Measurements from ENCODE around the gene SLC45A3. TPM values are rescaled to one million over a fixed set of nuclear protein-coding genes. Genes with fewer than 3 reads are reported as not detected.

Gene SLC45A3
- total and polyA plus RNA-seq, 2 donors (not counting 3 experiments of a cell fraction or from before 2014, with no cell fraction given) = 15.1 to 15.6 TPM

DNA sequence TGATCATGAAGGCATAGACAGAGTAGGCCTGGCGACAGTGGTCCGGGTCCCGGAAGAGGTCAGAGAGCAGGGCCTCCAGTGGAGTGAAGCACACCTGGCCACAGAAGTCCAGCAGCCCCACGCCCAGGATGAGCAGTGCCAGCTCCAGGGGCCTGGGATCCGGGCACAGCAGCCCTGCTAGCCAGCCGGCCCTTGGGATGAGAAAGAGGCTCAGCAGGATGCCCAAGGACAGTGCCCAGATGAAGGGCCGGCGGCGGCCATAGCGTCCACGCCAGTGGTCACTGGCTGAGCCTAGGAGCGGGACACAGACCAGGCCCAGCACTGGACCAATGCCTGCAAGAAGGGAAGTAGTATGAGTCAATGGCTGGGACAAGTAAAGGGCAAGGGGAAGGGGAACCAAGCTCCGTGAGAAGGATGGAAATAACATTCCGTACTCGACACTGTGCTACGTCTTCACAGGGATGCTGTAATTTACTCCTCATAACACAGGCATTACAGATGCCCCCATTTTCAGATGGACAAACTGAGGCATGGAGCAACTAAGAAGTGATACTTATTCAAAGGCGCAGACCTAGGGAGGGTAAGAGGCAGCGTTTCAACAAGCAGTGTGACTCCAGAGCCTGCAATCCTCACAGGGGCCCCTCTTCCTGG, 16.9 kb downstream of the SLC45A3 start:
- no peak overlapping the region for H3K9ac ChIP-seq (replicated peaks; ENCODE audit: extremely low read depth, insufficient read depth, low read length)
- DNase-seq (ENCODE audit: low read depth, low spot score) = peak; percentile 30
- ChIA-PET CTCF (interaction anchor here (1.0 to 17.5 kb wide), 6 partner anchors 17 to 314 kb away, joined by 3 to 908 read pairs (median 4); partner anchors contain the start of gene SLC45A3), POLR2A (interaction anchor here (1.0 to 1.2 kb wide), 2 partner anchors 16 to 48 kb away, joined by 3 to 4 read pairs; no protein-coding TSS in a partner anchor)
- peak overlapping the region; percentile 27 for H3K27ac ChIP-seq (ENCODE audit: insufficient read depth, low read depth, low read length)
- no peaks in the 10 kb centered on the region for H3K27me3 ChIP-seq (ENCODE audit: control insufficient read depth in 2 of 2, insufficient read depth in 2 of 2, low read length in 2 of 2)
- dilution Hi-C loops (cut with MboI; ENCODE audit: extremely low pct_ligation_motif_present, low sequenced_read_pairs) (no loop called here), intact Hi-C loops (cut with micrococcal nuclease) (loop anchor here (2.0 kb wide), 1 partner anchor 15 kb away; no protein-coding TSS in a partner anchor)
- no peaks in the 10 kb centered on the region for H3K9me1 ChIP-seq (replicated peaks; ENCODE audit: control insufficient read depth, extremely low read depth, insufficient read depth, low read length)
- no peak overlapping the region for H2AFZ ChIP-seq (ENCODE audit: low read depth, low read length)
- peaks cover 3% of the 10 kb centered on the region for H3K79me2 ChIP-seq (ENCODE audit: control insufficient read depth, insufficient read depth, low read length)
- FAIRE-seq = peak; percentile 84
- peak; percentile 52 for TF ChIP-seq POLR2AphosphoS5 (IDR thresholded peaks at IDR 0.05; ENCODE audit: insufficient read depth, low read depth, low read length)
- no peak for TF ChIP-seq EZH2 (IDR thresholded peaks at IDR 0.05; ENCODE audit: borderline replicate concordance, low read depth, low read length, severe bottlenecking)
- no peak for TF ChIP-seq MAX (IDR thresholded peaks at IDR 0.05; ENCODE audit: insufficient read depth, insufficient read length)
- H3K36me3 ChIP-seq (ENCODE audit: control insufficient read depth in 2 of 2, extremely low read depth in 1 of 2, insufficient read depth in 2 of 2, low read length in 2 of 2) = peaks cover 2 to 5% of the 10 kb centered on the region in 2 experiments
- peaks cover 36% of the 10 kb centered on the region for H3K4me1 ChIP-seq (ENCODE audit: control insufficient read depth, extremely low read depth, insufficient read depth, low read length)
- H3K4me2 ChIP-seq (ENCODE audit: insufficient read depth, low read length) = peak overlapping the region; percentile 13
- BruUV-seq (replicated peaks) = no TSS peak
- no peaks in the 10 kb centered on the region for H3K9me3 ChIP-seq (replicated peaks; ENCODE audit: control insufficient read depth, insufficient read depth, low read length)
- no peak overlapping the region for H3K4me3 ChIP-seq (replicated peaks in 1 of 3; ENCODE audit: insufficient read depth in 1 of 3, low read depth in 1 of 3, low read length in 3 of 3)
- no peaks in the 10 kb centered on the region for H4K20me1 ChIP-seq (replicated peaks; ENCODE audit: control insufficient read depth, extremely low read depth, insufficient read depth, low read length)

GRCh38 chr1:205662791-205663190, 17.5 kb downstream of the SLC45A3 start:
- Histone ChIP-seq H2AFZ (ENCODE audit: low read depth, low read length) (no peak overlapping the region), H3K36me3 (ENCODE audit: control insufficient read depth in 2 of 2, extremely low read depth in 1 of 2, insufficient read depth in 2 of 2, low read length in 2 of 2) (peaks cover 2 to 5% of the 10 kb centered on the region in 2 experiments), H3K4me2 (ENCODE audit: insufficient read depth, low read length) (no peak overlapping the region), H3K4me1 (ENCODE audit: control insufficient read depth, extremely low read depth, insufficient read depth, low read length) (peaks cover 35% of the 10 kb centered on the region), H3K27ac (ENCODE audit: insufficient read depth, low read depth, low read length) (no peak overlapping the region), H3K4me3 (replicated peaks in 1 of 3; ENCODE audit: insufficient read depth in 1 of 3, low read depth in 1 of 3, low read length in 3 of 3) (no peak overlapping the region), H3K9ac (replicated peaks; ENCODE audit: extremely low read depth, insufficient read depth, low read length) (no peak overlapping the region), H3K27me3 (ENCODE audit: control insufficient read depth in 2 of 2, insufficient read depth in 2 of 2, low read length in 2 of 2) (no peaks in the 10 kb centered on the region), H3K79me2 (ENCODE audit: control insufficient read depth, insufficient read depth, low read length) (peaks cover 2% of the 10 kb centered on the region), H3K9me3 (replicated peaks; ENCODE audit: control insufficient read depth, insufficient read depth, low read length) (no peaks in the 10 kb centered on the region), H3K9me1 (replicated peaks; ENCODE audit: control insufficient read depth, extremely low read depth, insufficient read depth, low read length) (no peaks in the 10 kb centered on the region), H4K20me1 (replicated peaks; ENCODE audit: control insufficient read depth, extremely low read depth, insufficient read depth, low read length) (no peaks in the 10 kb centered on the region)
- no TSS peak for BruUV-seq (replicated peaks)
- intact Hi-C loops (cut with micrococcal nuclease) (loop anchor here (2.0 kb wide), 1 partner anchor 16 kb away; no protein-coding TSS in a partner anchor), dilution Hi-C loops (cut with MboI; ENCODE audit: extremely low pct_ligation_motif_present, low sequenced_read_pairs) (no loop called here)
- TF ChIP-seq POLR2A (IDR thresholded peaks at IDR 0.05; ENCODE audit: low read depth, low read length) (no peak), MYC (IDR thresholded peaks at IDR 0.05; ENCODE audit: low read depth, low read length) (no peak), GATA2 (IDR thresholded peaks at IDR 0.05; ENCODE audit: insufficient read depth, insufficient read length, low read depth, low read length) (no peak), JUN (IDR thresholded peaks at IDR 0.05; ENCODE audit: borderline replicate concordance, insufficient read depth, insufficient read length, low read depth) (no peak), CTCF (IDR thresholded peaks at IDR 0.05; ENCODE audit: extremely low read depth in 1 of 2, insufficient read depth in 1 of 2, low read depth in 1 of 2, low read length in 2 of 2) (no peak), EZH2 (IDR thresholded peaks at IDR 0.05; ENCODE audit: borderline replicate concordance, low read depth, low read length, severe bottlenecking) (no peak), POLR2AphosphoS5 (IDR thresholded peaks at IDR 0.05; ENCODE audit: insufficient read depth, low read depth, low read length) (no peak), MAX (IDR thresholded peaks at IDR 0.05; ENCODE audit: insufficient read depth, insufficient read length) (no peak), FOS (IDR thresholded peaks at IDR 0.05; ENCODE audit: borderline replicate concordance, insufficient read depth, low read length) (no peak)
- ChIA-PET POLR2A (no interaction called here), CTCF (interaction anchor here (1.0 to 17.5 kb wide), 7 partner anchors 17 to 315 kb away, joined by 3 to 908 read pairs (median 4); partner anchors contain the start of gene SLC45A3)
- FAIRE-seq = no peak
- DNase-seq (ENCODE audit: low read depth, low spot score) = no peak

Measured in endothelial cell of umbilical vein (primary cell).